ENCODE results near the gene LAD1. TPM values are rescaled to one million over a fixed set of nuclear protein-coding genes. Genes with fewer than 3 reads are reported as not detected.

Gene LAD1
- total and polyA plus RNA-seq, 2 experiments from 2014 or later, result 63.5 to 64.2 TPM

GRCh38 chr1:201408834-201409200 lies 9.7 kb upstream of the LAD1 start:
- TF ChIP-seq CTCF (IDR thresholded peaks at IDR 0.05; ENCODE audit: poor library complexity), result no peak
- TF ChIP-seq EZH2 (IDR thresholded peaks at IDR 0.05; ENCODE audit: borderline replicate concordance), result no peak
- TF ChIP-seq EZH2phosphoT487 (IDR thresholded peaks at IDR 0.05; ENCODE audit: low read depth, severe bottlenecking, unreplicated experiment), result no peak
- DNase-seq (ENCODE audit: low spot score), result no peak
- Histone ChIP-seq H3K36me3 (replicated peaks; ENCODE audit: insufficient read depth, low read depth) (no peaks in the 10 kb centered on the region), H2AFZ (no peak overlapping the region), H3K4me3 (no peak overlapping the region), H3K9me3 (ENCODE audit: low read depth) (no peaks in the 10 kb centered on the region), H3K4me1 (ENCODE audit: insufficient read depth) (peaks cover 26% of the 10 kb centered on the region), H3K79me2 (no peaks in the 10 kb centered on the region), H3K9me2 (replicated peaks; ENCODE audit: insufficient read depth) (no peaks in the 10 kb centered on the region), H3K27me3 (no peaks in the 10 kb centered on the region), H4K20me1 (ENCODE audit: insufficient read depth, poor library complexity, severe bottlenecking) (no peaks in the 10 kb centered on the region), H3K27ac (no peak overlapping the region), H3K4me2 (no peak overlapping the region)
- 75% methylated on average over 3 of the region's 3 CpGs for WGBS (ENCODE audit: low lambda C conversion rate, missing lambda C conversion rate)

DNA sequence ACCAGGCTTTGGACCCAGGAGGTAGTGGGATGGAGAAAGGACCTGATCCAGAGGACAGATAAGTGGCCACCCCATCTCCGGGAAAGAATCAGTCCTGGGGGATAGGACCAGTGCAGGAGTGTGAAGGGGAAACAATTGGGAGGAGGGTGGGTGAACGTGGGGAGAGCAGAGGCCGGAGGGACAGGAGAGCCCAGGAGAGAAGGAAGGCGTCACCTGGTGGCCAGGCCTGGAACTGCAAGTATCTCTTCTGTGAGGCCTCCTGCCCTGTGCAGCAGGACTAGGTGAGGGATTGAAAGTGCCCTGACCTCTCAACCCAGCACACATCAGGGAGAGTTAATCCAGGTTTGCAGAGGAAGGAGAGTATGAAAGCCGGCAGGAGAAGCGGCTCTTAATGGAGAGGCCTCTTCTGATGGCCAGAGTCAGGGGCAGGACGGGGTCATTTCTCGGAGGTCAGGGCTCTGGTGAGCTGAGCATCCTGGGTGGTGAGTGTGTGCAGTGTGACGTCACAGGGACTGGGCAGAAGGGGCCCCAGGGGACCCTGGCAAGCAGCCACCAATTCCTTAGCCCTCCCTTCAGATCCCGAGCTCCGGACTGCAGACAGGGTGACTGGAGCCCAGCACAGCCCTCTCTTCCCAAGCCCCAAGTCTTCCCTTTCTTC lies 9.2 kb upstream of the LAD1 start:
- no peak overlapping the region for H3K4me2 ChIP-seq

DNA sequence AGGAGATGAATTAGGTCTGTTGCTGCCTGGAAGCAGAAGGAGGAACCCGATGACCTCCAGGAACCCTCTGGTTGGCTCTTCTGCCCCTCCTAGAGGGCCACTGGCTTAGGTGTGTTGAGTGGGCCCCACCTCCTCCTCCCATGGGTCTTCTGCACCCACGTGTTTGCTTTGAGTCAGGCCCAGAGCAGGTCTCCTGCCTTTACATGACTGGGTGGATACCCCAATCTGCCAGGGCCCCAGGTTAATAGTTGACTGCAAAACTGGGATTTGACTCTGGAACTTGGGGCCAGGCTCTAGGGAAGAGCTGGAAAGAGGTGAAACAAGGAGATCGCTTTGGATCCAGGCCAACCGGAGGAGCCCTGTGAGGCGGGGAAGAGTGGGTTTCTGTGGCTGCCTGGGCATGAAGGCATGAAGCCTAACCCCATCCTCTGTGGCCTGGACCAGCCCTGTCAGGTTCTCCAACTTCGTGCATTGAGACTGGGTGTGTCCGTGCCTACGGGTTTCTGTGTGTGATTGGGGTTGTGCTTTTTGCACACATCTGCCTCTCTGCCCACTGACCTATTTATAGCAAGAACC lies 7.8 kb upstream of the LAD1 start:
- H3K4me1 ChIP-seq (ENCODE audit: insufficient read depth), result peaks cover 26% of the 10 kb centered on the region
- no peaks in the 10 kb centered on the region for H3K36me3 ChIP-seq (replicated peaks; ENCODE audit: insufficient read depth, low read depth)
- peak overlapping the region; percentile 89 for H3K27ac ChIP-seq
- TF ChIP-seq CTCF (IDR thresholded peaks at IDR 0.05; ENCODE audit: poor library complexity), result no peak
- no peak for TF ChIP-seq EZH2phosphoT487 (IDR thresholded peaks at IDR 0.05; ENCODE audit: low read depth, severe bottlenecking, unreplicated experiment)
- no peak for TF ChIP-seq EZH2 (IDR thresholded peaks at IDR 0.05; ENCODE audit: borderline replicate concordance)
- H3K9me3 ChIP-seq (ENCODE audit: low read depth), result no peaks in the 10 kb centered on the region
- H2AFZ ChIP-seq, result no peak overlapping the region
- H4K20me1 ChIP-seq (ENCODE audit: insufficient read depth, poor library complexity, severe bottlenecking), result no peaks in the 10 kb centered on the region
- H3K4me2 ChIP-seq, result peak overlapping the region; percentile 49
- H3K9me2 ChIP-seq (replicated peaks; ENCODE audit: insufficient read depth), result no peaks in the 10 kb centered on the region
- H3K4me3 ChIP-seq, result no peak overlapping the region
- WGBS (ENCODE audit: low lambda C conversion rate, missing lambda C conversion rate), result 78% methylated on average over 8 of the region's 8 CpGs
- no peaks in the 10 kb centered on the region for H3K27me3 ChIP-seq
- no peaks in the 10 kb centered on the region for H3K79me2 ChIP-seq
- DNase-seq (ENCODE audit: low spot score), result peak; percentile 63

More for the DNA sequence above, 9.2 kb upstream of the LAD1 start:
- Histone ChIP-seq H3K27me3 (no peaks in the 10 kb centered on the region), H3K9me3 (ENCODE audit: low read depth) (no peaks in the 10 kb centered on the region), H3K36me3 (replicated peaks; ENCODE audit: insufficient read depth, low read depth) (no peaks in the 10 kb centered on the region), H3K9me2 (replicated peaks; ENCODE audit: insufficient read depth) (no peaks in the 10 kb centered on the region), H3K79me2 (no peaks in the 10 kb centered on the region), H2AFZ (no peak overlapping the region), H3K4me3 (no peak overlapping the region), H3K27ac (no peak overlapping the region), H3K4me1 (ENCODE audit: insufficient read depth) (peaks cover 26% of the 10 kb centered on the region), H4K20me1 (ENCODE audit: insufficient read depth, poor library complexity, severe bottlenecking) (no peaks in the 10 kb centered on the region)
- WGBS (ENCODE audit: low lambda C conversion rate, missing lambda C conversion rate), result 36% methylated on average over 11 of the region's 11 CpGs
- DNase-seq (ENCODE audit: low spot score), result peak; percentile 92
- TF ChIP-seq EZH2 (IDR thresholded peaks at IDR 0.05; ENCODE audit: borderline replicate concordance) (no peak), CTCF (IDR thresholded peaks at IDR 0.05; ENCODE audit: poor library complexity) (peak; percentile 87)

All from hepatocyte (in vitro differentiated cells).